ENCODE measurements around the gene SEPTIN8. TPM values are rescaled to one million over a fixed set of nuclear protein-coding genes. Genes with fewer than 3 reads are reported as not detected.

Gene SEPTIN8
- total RNA-seq, 4 donors from 2014 or later: 33.6 to 85.8 (median 56.2) TPM

- peaks cover 0 to 23% (median 6%) of the 10 kb centered on the region in 4 donors for H3K4me1 ChIP-seq
- no peak for DNase-seq
Measured at GRCh38 chr5:132815454-132815853, 38.4 kb upstream of the SEPTIN8 start.

GRCh38 chr5:132814503-132815294 lies 37.7 kb upstream of the SEPTIN8 start:
- TF ChIP-seq POLR2A (IDR thresholded peaks at IDR 0.05) (no peak), CTCF (IDR thresholded peaks at IDR 0.05) (no peak)

More at GRCh38 chr5:132815454-132815853, 38.4 kb upstream of the SEPTIN8 start:
- no peak for TF ChIP-seq CTCF (IDR thresholded peaks at IDR 0.05)
- no peak for TF ChIP-seq POLR2A (IDR thresholded peaks at IDR 0.05)
- no peaks in the 10 kb centered on the region for H3K9me3 ChIP-seq
- no peak overlapping the region for H3K27ac ChIP-seq
- no peaks in the 10 kb centered on the region for H3K36me3 ChIP-seq
- no peaks in the 10 kb centered on the region for H3K27me3 ChIP-seq
- peak overlapping the region in 2 of 4 donors; percentile 67 to 77 for H3K4me3 ChIP-seq

GRCh38 chr5:132813599-132814502 lies 36.8 kb upstream of the SEPTIN8 start:
- TF ChIP-seq CTCF (IDR thresholded peaks at IDR 0.05): peak in 3 of 6 experiments; percentile 23 to 29 (median 24)
- TF ChIP-seq POLR2A (IDR thresholded peaks at IDR 0.05): peak in 1 of 2 donors; percentile 23
- DNase-seq: peak in 2 of 3 donors; percentile 59 to 77
- Histone ChIP-seq H3K27me3 (no peaks in the 10 kb centered on the region), H3K9me3 (no peaks in the 10 kb centered on the region), H3K4me3 (peak overlapping the region; percentile 48 to 77 (median 58)), H3K36me3 (no peaks in the 10 kb centered on the region), H3K4me1 (peaks cover 0 to 14% (median 6%) of the 10 kb centered on the region in 4 donors), H3K27ac (peak overlapping the region in 3 of 4 donors; percentile 86 to 95 (median 93))

More at GRCh38 chr5:132814503-132815294, 37.7 kb upstream of the SEPTIN8 start:
- Histone ChIP-seq H3K4me1 (peaks cover 0 to 20% (median 6%) of the 10 kb centered on the region in 4 donors), H3K27me3 (no peaks in the 10 kb centered on the region), H3K27ac (peak overlapping the region in 3 of 4 donors; percentile 86 to 95 (median 93)), H3K9me3 (no peaks in the 10 kb centered on the region), H3K4me3 (peak overlapping the region in 3 of 4 donors; percentile 48 to 77 (median 67)), H3K36me3 (no peaks in the 10 kb centered on the region)
- no peak for DNase-seq

GRCh38 chr5:132812781-132813598 lies 36.0 kb upstream of the SEPTIN8 start, which contains the start of gene SOWAHA:
Gene SOWAHA, plus strand, starts transcription at chr5:132813302. Its CDS starts 320 bp downstream, at chr5:132813622.
- DNase-seq: peak in 2 of 3 donors; percentile 73 to 85
- no peaks in the 10 kb centered on the region for H3K27me3 ChIP-seq

More at GRCh38 chr5:132812781-132813598, 36.0 kb upstream of the SEPTIN8 start, which contains the start of gene SOWAHA:
- peak within 1 kb of the TSS; percentile 48 to 77 (median 58) for H3K4me3 ChIP-seq
- H3K4me1 ChIP-seq: peaks cover 0 to 14% (median 6%) of the 10 kb centered on the region in 4 donors
- no peaks in the 10 kb centered on the region for H3K9me3 ChIP-seq
- TF ChIP-seq CTCF (IDR thresholded peaks at IDR 0.05): no peak
- peak in 1 of 2 donors; percentile 82 for TF ChIP-seq POLR2A (IDR thresholded peaks at IDR 0.05)
- H3K36me3 ChIP-seq: no peaks in the 10 kb centered on the region
- peak within 1 kb of the TSS in 3 of 4 donors; percentile 86 to 95 (median 93) for H3K27ac ChIP-seq

Measured in Peyer's patch (tissue), 4 donors.